IMR-90 (cell line): Measurements from ENCODE around the gene AOX1.

Experiments
- FOS ChIP-seq: fragments of 150-350 bp; IDR thresholded peaks from 2 replicates; pipeline ENCODE4 v1.6.1; 2016; ENCODE audit warnings: low read depth, low read length
- POLR2A ChIP-seq: IDR thresholded peaks from 2 replicates; pipeline ENCODE4 v1.6.1; 2012; ENCODE audit warnings: mild to moderate bottlenecking, low read depth, low read length
- RCOR1 ChIP-seq: IDR thresholded peaks from 2 replicates; pipeline ENCODE4 v1.6.1; 2012; ENCODE audit warnings: mild to moderate bottlenecking, low read length, improper control_type of control experiment; ENCODE audit not compliant: insufficient replicate concordance
- SMC3 ChIP-seq: fragments of 150-350 bp; IDR thresholded peaks from 2 replicates; pipeline ENCODE4 v1.6.1; 2016; ENCODE audit warnings: low read depth, mild to moderate bottlenecking, antibody characterized with exemption, low read length, moderate library complexity
- TF ChIP-seq, protein P1 (sequence below): conservative IDR thresholded peaks from 2 replicates; pipeline ENCODE4 v1.5.1; 2012; ENCODE audit warnings: mild to moderate bottlenecking, low read depth, low read length, improper control_type of control experiment

- TF ChIP-seq POLR2A = no peak
- TF ChIP-seq, protein P1, sequence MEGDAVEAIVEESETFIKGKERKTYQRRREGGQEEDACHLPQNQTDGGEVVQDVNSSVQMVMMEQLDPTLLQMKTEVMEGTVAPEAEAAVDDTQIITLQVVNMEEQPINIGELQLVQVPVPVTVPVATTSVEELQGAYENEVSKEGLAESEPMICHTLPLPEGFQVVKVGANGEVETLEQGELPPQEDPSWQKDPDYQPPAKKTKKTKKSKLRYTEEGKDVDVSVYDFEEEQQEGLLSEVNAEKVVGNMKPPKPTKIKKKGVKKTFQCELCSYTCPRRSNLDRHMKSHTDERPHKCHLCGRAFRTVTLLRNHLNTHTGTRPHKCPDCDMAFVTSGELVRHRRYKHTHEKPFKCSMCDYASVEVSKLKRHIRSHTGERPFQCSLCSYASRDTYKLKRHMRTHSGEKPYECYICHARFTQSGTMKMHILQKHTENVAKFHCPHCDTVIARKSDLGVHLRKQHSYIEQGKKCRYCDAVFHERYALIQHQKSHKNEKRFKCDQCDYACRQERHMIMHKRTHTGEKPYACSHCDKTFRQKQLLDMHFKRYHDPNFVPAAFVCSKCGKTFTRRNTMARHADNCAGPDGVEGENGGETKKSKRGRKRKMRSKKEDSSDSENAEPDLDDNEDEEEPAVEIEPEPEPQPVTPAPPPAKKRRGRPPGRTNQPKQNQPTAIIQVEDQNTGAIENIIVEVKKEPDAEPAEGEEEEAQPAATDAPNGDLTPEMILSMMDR = no peak
- TF ChIP-seq FOS = no peak
- TF ChIP-seq SMC3 = no peak
- no peak for TF ChIP-seq RCOR1
Measured at GRCh38 chr2:200640176-200640575, 54.4 kb downstream of the AOX1 start.
